Upper lobe of left lung (tissue), 6 donors: ENCODE data around the gene ATF6B. TPM values are rescaled to one million over a fixed set of nuclear protein-coding genes. Genes with fewer than 3 reads are reported as not detected.

Source experiments
- ATAC-seq, 2 donors: fragments of 200-7000 bp; cut with Tn5 transposase; one replicate each; pipeline ENCODE4 v1.9.1; 2022; ENCODE audit warnings: mild to moderate bottlenecking in 2 of 2, moderate library complexity in 2 of 2; ENCODE audit not compliant: low FRiP score in 2 of 2
- DNase-seq, 2 donors: peaks; one replicate each; pipeline ENCODE4 v3.0.0-alpha.2; 2019 to 2020
- H3K27ac ChIP-seq, 4 donors: fragments of 200-600 bp; sonication (generic); one replicate each; pipeline ENCODE4 v1.5.1; 2016 to 2019
- H3K27me3 ChIP-seq, 4 donors: fragments of 200-600 bp; sonication (generic); one replicate each; pipeline ENCODE4 v1.5.1; 2017 to 2019
- H3K36me3 ChIP-seq, 4 donors: fragments of 200-600 bp; sonication (generic); one replicate each; pipeline ENCODE4 v1.5.1; 2016 to 2019
- H3K4me1 ChIP-seq, 4 donors: fragments of 200-600 bp; sonication (generic); one replicate each; pipeline ENCODE4 v1.5.1; 2018 to 2019
- H3K4me3 ChIP-seq, 4 donors: fragments of 200-600 bp; sonication (generic); one replicate each; pipeline ENCODE4 v1.5.1; 2017 to 2019; ENCODE audit warnings: mild to moderate bottlenecking in 2 of 4, moderate library complexity in 1 of 4
- H3K9me3 ChIP-seq, 4 donors: fragments of 200-600 bp; sonication (generic); one replicate each; pipeline ENCODE4 v1.5.1; 2018 to 2019
- EP300 ChIP-seq, 4 donors: sonication (generic); formaldehyde crosslinking; IDR thresholded peaks; one replicate each; pipeline ENCODE4 v1.5.1; 2017; ENCODE audit warnings: antibody characterized with exemption in 4 of 4, control low read depth in 2 of 4
- POLR2A ChIP-seq, 4 donors: fragments of 450-650 bp; IDR thresholded peaks; one replicate each; pipeline ENCODE4 v1.5.1; 2016 to 2017; ENCODE audit warnings: antibody characterized with exemption in 4 of 4, mild to moderate bottlenecking in 2 of 4
- POLR2AphosphoS5 ChIP-seq, 2 donors: sonication (generic); formaldehyde crosslinking; IDR thresholded peaks; one replicate each; pipeline ENCODE4 v1.5.1; 2017; ENCODE audit warnings: antibody characterized with exemption in 2 of 2
- WGBS, 2 donors: methylation state at CpG; one replicate each; pipeline ENCODE4 v1.1.5; 2017 to 2018; 5-methylcytosine and 5-hydroxymethylcytosine counted together
- total RNA-seq, 6 donors: library from RNA; depleted of rRNA in 4 of 6; stranded (reverse); fragments of >200 nt in 4 of 6; gene quantifications; one replicate each; pipeline versions ENCODE4 v1.1.0 to v1.2.1, GENCODE V29; 2016 to 2021
- TF ChIP-seq, protein P1 (sequence below), 6 experiments: fragments of 450-650 bp in 4 of 6; fragments of 200-600 bp in 2 of 6; sonication (generic) in 2 of 6; IDR thresholded peaks; one replicate each; pipeline ENCODE4 v1.5.1; 2016 to 2019; ENCODE audit warnings: antibody characterized with exemption in 6 of 6
- donor health status: DM: no; HTN: no; CAD: no; lungs with moderate emphysema.
- donor health status: DM: no; HTN: yes; CAD: no; lungs with severe emphysema.

Gene ATF6B
- total RNA-seq, 6 donors from 2014 or later = 35.3 to 230 (median 95.8) TPM

DNA sequence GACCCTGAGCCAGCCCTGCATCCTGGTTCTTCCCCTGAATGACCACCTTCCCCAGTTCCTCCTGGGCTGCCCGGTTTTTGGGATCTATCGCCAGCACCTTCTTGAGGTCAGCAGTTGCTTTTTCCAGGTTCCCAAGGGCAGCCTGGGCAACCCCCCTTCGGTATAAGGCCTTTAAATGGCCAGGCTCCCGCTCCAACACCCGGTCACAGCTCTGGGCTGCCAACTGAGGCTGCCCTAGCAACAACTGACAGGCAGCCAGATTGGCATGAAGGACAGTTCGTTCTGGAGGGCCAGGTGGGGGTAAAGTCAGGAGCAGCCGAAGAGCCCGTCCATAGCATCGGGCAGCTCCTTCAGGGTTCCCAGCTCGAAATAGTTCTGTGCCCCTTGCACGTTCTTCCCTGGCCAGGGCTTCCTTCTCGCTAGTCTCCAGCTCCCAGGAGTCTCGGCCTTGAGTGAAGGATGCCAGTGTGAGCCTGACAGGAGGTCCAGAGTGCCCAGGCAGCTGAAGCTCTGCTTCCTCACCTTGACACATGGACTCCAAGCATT is 778 bp upstream of the ATF6B start:
- Histone ChIP-seq H3K4me1 (peaks cover 26 to 42% (median 28%) of the 10 kb centered on the region in 4 donors), H3K36me3 (peaks cover 16 to 32% (median 25%) of the 10 kb centered on the region in 4 donors), H3K4me3 (peak overlapping the region in 2 of 4 donors; percentile 73 to 85), H3K9me3 (no peaks in the 10 kb centered on the region), H3K27ac (peak overlapping the region; percentile 81 to 94 (median 86)), H3K27me3 (no peaks in the 10 kb centered on the region)
- TF ChIP-seq, protein P1, sequence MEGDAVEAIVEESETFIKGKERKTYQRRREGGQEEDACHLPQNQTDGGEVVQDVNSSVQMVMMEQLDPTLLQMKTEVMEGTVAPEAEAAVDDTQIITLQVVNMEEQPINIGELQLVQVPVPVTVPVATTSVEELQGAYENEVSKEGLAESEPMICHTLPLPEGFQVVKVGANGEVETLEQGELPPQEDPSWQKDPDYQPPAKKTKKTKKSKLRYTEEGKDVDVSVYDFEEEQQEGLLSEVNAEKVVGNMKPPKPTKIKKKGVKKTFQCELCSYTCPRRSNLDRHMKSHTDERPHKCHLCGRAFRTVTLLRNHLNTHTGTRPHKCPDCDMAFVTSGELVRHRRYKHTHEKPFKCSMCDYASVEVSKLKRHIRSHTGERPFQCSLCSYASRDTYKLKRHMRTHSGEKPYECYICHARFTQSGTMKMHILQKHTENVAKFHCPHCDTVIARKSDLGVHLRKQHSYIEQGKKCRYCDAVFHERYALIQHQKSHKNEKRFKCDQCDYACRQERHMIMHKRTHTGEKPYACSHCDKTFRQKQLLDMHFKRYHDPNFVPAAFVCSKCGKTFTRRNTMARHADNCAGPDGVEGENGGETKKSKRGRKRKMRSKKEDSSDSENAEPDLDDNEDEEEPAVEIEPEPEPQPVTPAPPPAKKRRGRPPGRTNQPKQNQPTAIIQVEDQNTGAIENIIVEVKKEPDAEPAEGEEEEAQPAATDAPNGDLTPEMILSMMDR (IDR thresholded peaks at IDR 0.05) = no peak
- no peak for TF ChIP-seq EP300 (IDR thresholded peaks at IDR 0.05)
- TF ChIP-seq POLR2AphosphoS5 (IDR thresholded peaks at IDR 0.05) = no peak
- TF ChIP-seq POLR2A (IDR thresholded peaks at IDR 0.05) = no peak
- DNase-seq (no peak), ATAC-seq (no peak)
- WGBS, 2 donors = 90 to 93% methylated on average over 5 to 13 of the region's 13 CpGs

GRCh38 chr6:32127409-32127716 is 683 bp downstream of the ATF6B start:
- TF ChIP-seq, protein P1 (IDR thresholded peaks at IDR 0.05) = no peak
- no peak for TF ChIP-seq EP300 (IDR thresholded peaks at IDR 0.05)
- no peak for TF ChIP-seq POLR2A (IDR thresholded peaks at IDR 0.05)
- no peak for TF ChIP-seq POLR2AphosphoS5 (IDR thresholded peaks at IDR 0.05)
- no peak for ATAC-seq
- 12 to 16% methylated on average over 4 to 9 of the region's 9 CpGs for WGBS, 2 donors
- Histone ChIP-seq H3K27me3 (no peaks in the 10 kb centered on the region), H3K4me1 (peaks cover 26 to 42% (median 28%) of the 10 kb centered on the region in 4 donors), H3K4me3 (peak overlapping the region; percentile 85 to 97 (median 90)), H3K36me3 (peaks cover 16 to 46% (median 27%) of the 10 kb centered on the region in 4 donors), H3K27ac (peak overlapping the region; percentile 86 to 95 (median 90)), H3K9me3 (no peaks in the 10 kb centered on the region)
- DNase-seq = no peak

DNA sequence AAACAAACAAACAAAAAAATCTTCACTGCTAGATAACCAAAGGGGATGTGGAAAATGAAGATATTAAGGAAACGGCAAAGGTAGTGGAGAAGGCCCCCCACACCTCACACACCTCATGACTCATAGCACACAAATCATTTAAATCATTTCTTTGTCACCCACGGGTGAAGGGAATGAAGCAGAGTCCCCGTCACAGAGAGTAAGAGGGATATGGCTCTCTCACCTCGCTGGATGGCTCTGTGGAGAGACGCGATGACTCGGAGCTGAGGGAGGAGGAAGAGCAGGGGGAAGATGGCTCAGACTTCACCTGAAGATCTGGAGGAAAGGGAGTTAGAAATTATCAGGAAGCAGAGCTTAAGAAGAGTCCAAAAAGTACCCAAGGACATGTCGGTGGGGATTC is 1.2 kb downstream of the ATF6B start:
- H3K9me3 ChIP-seq = no peaks in the 10 kb centered on the region
- H3K36me3 ChIP-seq = peaks cover 21 to 50% (median 30%) of the 10 kb centered on the region in 4 donors
- no peak for ATAC-seq
- H3K4me1 ChIP-seq = peaks cover 26 to 42% (median 28%) of the 10 kb centered on the region in 4 donors
- TF ChIP-seq EP300 (IDR thresholded peaks at IDR 0.05) = no peak
- TF ChIP-seq, protein P1 (IDR thresholded peaks at IDR 0.05) = no peak
- no peak for TF ChIP-seq POLR2A (IDR thresholded peaks at IDR 0.05)
- TF ChIP-seq POLR2AphosphoS5 (IDR thresholded peaks at IDR 0.05) = no peak
- DNase-seq = no peak
- H3K4me3 ChIP-seq = peak overlapping the region in 3 of 4 donors; percentile 85 to 97 (median 95)
- H3K27me3 ChIP-seq = no peaks in the 10 kb centered on the region
- H3K27ac ChIP-seq = no peak overlapping the region
- 64 to 69% methylated on average over 8 of the region's 8 CpGs for WGBS, 2 donors

- 98 to 99% methylated on average over 4 of the region's 4 CpGs for WGBS, 2 donors
These were observed 4.4 kb downstream of the ATF6B start for GRCh38 chr6:32123681-32124080.

More at GRCh38 chr6:32123681-32124080, 4.4 kb downstream of the ATF6B start:
- no peak overlapping the region for H3K4me3 ChIP-seq
- DNase-seq (no peak), ATAC-seq (no peak)
- peaks cover 24 to 34% (median 29%) of the 10 kb centered on the region in 4 donors for H3K4me1 ChIP-seq
- H3K36me3 ChIP-seq = peaks cover 35 to 81% (median 55%) of the 10 kb centered on the region in 4 donors
- no peaks in the 10 kb centered on the region for H3K27me3 ChIP-seq
- no peaks in the 10 kb centered on the region for H3K9me3 ChIP-seq
- H3K27ac ChIP-seq = no peak overlapping the region
- TF ChIP-seq POLR2A (IDR thresholded peaks at IDR 0.05) = no peak
- TF ChIP-seq, protein P1 (IDR thresholded peaks at IDR 0.05) = no peak
- TF ChIP-seq EP300 (IDR thresholded peaks at IDR 0.05) = no peak
- TF ChIP-seq POLR2AphosphoS5 (IDR thresholded peaks at IDR 0.05) = no peak
